Right cardiac atrium (tissue), 5 donors: Measurements from ENCODE around the gene SUCLA2. TPM values are rescaled to one million over a fixed set of nuclear protein-coding genes. Genes with fewer than 3 reads are reported as not detected.

Experiments used
- ATAC-seq, 2 donors: fragments of 200-7000 bp; cut with Tn5 transposase; one replicate each; pipeline versions ENCODE4 v1.8.0 to v1.9.1; 2020; ENCODE audit warnings: moderate library complexity in 2 of 2, mild to moderate bottlenecking in 1 of 2
- DNase-seq, 3 donors: peaks; one replicate each; pipeline ENCODE4 v3.0.0-alpha.2; 2020
- H3K27ac ChIP-seq: one replicate; pipeline ENCODE4 v1.5.1; 2013; ENCODE audit warnings: mild to moderate bottlenecking, low read length, control low read depth, moderate library complexity
- H3K27me3 ChIP-seq: one replicate; pipeline ENCODE4 v1.6.1; 2013; ENCODE audit not compliant: control insufficient read depth, insufficient read depth
- H3K4me1 ChIP-seq: one replicate; pipeline ENCODE4 v1.6.1; 2013; ENCODE audit warnings: low read length; ENCODE audit not compliant: control insufficient read depth, insufficient read depth
- H3K4me3 ChIP-seq: one replicate; pipeline ENCODE4 v1.5.1; 2013; ENCODE audit warnings: low read length, control low read depth
- H3K9me3 ChIP-seq: one replicate; pipeline ENCODE4 v1.6.1; 2013; ENCODE audit warnings: low read length; ENCODE audit not compliant: control insufficient read depth
- WGBS: extraction: QIAGEN DNeasy Blood & Tissue Kit; methylation state at CpG from one replicate; pipeline ENCODE4 v1.1.7; 2013; 5-methylcytosine and 5-hydroxymethylcytosine counted together
- intact Hi-C, 4 donors: fragments of 100-400 bp; cut with DNase I; formaldehyde crosslinking; loops; one replicate each; pipeline versions ENCODE4 v1.11.0 to v1.14.0; 2022 to 2023
- long read RNA-seq, 4 donors: library from polyadenylated mRNA; unstranded; transcript quantifications; one replicate each; pipeline ENCODE4 v2.0.0, GENCODE V29; 2020 to 2021
- polyA plus RNA-seq: library from polyadenylated mRNA; stranded (reverse); fragments of 200-250 nt; gene quantifications from one replicate; pipeline ENCODE4 v1.2.3, GENCODE V29; 2013
- total RNA-seq, 4 donors: library from RNA; stranded (reverse); fragmentation: NEBNext Ultra II Directional; extraction: Animal tissue kit (Norgen Biotek cat#: 25700); gene quantifications; one replicate each; pipeline ENCODE4 v1.2.1, GENCODE V29; 2021
- donor health status: healthy with polysubstance abuse.
- donor health status: DM: no; HTN: yes; CAD: no.
- donor health status: DM: no; HTN: no; CAD: no.
- donor health status: DM: no; HTN: yes; CAD: no; lungs with severe emphysema.
- donor health status: DM: yes; HTN: yes; CAD: no.

Gene SUCLA2
- total RNA-seq (100 to 1,000 TPM in 1 of 4 donors, 10 to 100 TPM in 3; 84.6 to 103 (median 95.2) TPM), polyA plus RNA-seq (74.6 TPM)
- long read RNA-seq, donor 1, transcript SUCLA2-219 (11 exons, 2,111 nt): major isoform, 485 of 511 reads
- long read RNA-seq, donor 1, partial matches to known transcripts: 3 of 511 reads
- long read RNA-seq, donor 1, other reads (novel, unspliced or antisense): 17 of 511 reads
- long read RNA-seq, donor 2, transcript SUCLA2-219 (11 exons, 2,111 nt): major isoform, 153 of 165 reads
- long read RNA-seq, donor 2, partial matches to known transcripts: 5 of 165 reads
- long read RNA-seq, donor 2, other reads (novel, unspliced or antisense): 6 of 165 reads
- long read RNA-seq, donor 3, transcript SUCLA2-219 (11 exons, 2,111 nt): major isoform, 1,003 of 1,082 reads
- long read RNA-seq, donor 3, partial matches to known transcripts: 18 of 1,082 reads
- long read RNA-seq, donor 3, other reads (novel, unspliced or antisense): 53 of 1,082 reads
- long read RNA-seq, donor 4, transcript SUCLA2-219 (11 exons, 2,111 nt): major isoform, 170 of 182 reads
- long read RNA-seq, donor 4, partial matches to known transcripts: 5 of 182 reads
- long read RNA-seq, donor 4, other reads (novel, unspliced or antisense): 5 of 182 reads

- ATAC-seq: peak; percentile 100
- WGBS: 6% methylated on average over 52 of the region's 52 CpGs
- peak; percentile 93 to 98 (median 97) for DNase-seq
- peak within 1 kb of the TSS; percentile 66 for H3K4me3 ChIP-seq
- intact Hi-C loops: no loop called here
- no peaks in the 10 kb centered on the region for H3K27me3 ChIP-seq
- no peaks in the 10 kb centered on the region for H3K9me3 ChIP-seq
- no peaks in the 10 kb centered on the region for H3K4me1 ChIP-seq
- H3K27ac ChIP-seq: peak within 1 kb of the TSS; percentile 38
Measured at GRCh38 chr13:48001114-48001881, at the start of gene SUCLA2. Gene SUCLA2, minus strand, starts transcription at chr13:48001273. Its CDS starts 4 bp downstream, at chr13:48001269.

- WGBS: 79% methylated on average over 3 of the region's 3 CpGs
- intact Hi-C loops: no loop called here
- H3K27ac ChIP-seq: no peak overlapping the region
- H3K27me3 ChIP-seq: no peaks in the 10 kb centered on the region
- H3K9me3 ChIP-seq: no peaks in the 10 kb centered on the region
- H3K4me3 ChIP-seq: no peak overlapping the region
- no peak for ATAC-seq
- DNase-seq: no peak
- no peaks in the 10 kb centered on the region for H3K4me1 ChIP-seq
Measured at GRCh38 chr13:48050550-48050949, 49.5 kb upstream of the SUCLA2 start.

DNA sequence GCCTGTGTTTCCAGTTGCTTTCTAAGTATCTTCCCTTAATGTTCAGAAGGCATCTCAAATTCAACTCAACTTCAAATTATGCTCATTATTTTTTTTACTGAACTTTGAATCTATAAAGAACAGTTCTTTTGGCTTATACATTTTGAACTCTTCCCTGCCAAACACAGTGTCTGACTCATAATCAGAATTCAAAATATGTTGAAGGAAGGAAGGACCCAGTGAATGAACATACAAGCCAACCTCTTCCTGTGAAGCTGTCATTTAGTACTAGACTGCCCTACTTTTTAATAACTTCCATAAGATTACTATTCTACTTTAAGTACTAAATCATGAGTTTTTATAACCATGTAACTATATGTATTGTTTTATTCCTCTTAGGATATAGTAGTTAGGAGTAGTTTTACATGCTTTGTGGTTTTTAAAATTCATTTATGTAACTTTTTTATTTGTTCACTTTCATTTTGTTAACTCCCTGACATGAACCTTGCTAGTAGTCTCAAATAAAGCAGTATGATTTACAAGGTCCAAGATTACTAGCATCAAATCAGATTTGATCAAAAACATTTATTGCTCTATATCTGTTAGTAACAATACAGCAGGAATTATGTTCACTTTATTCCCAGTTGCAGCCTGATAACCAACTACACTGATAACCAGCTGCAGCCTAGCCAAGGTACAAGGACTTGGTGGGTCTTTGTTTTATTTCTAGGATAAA lies 42.9 kb upstream of the SUCLA2 start:
- ATAC-seq (no peak), DNase-seq (no peak)
- Histone ChIP-seq H3K4me1 (no peaks in the 10 kb centered on the region), H3K27me3 (no peaks in the 10 kb centered on the region), H3K9me3 (no peaks in the 10 kb centered on the region), H3K4me3 (no peak overlapping the region), H3K27ac (no peak overlapping the region)
- intact Hi-C loops: no loop called here

GRCh38 chr13:48042894-48043293 lies 41.8 kb upstream of the SUCLA2 start:
- Histone ChIP-seq H3K27me3 (no peaks in the 10 kb centered on the region), H3K4me3 (no peak overlapping the region), H3K9me3 (no peaks in the 10 kb centered on the region), H3K4me1 (no peaks in the 10 kb centered on the region), H3K27ac (no peak overlapping the region)
- ATAC-seq (no peak), DNase-seq (no peak)
- intact Hi-C loops: no loop called here
- 98% methylated on average over 2 of the region's 2 CpGs for WGBS

DNA sequence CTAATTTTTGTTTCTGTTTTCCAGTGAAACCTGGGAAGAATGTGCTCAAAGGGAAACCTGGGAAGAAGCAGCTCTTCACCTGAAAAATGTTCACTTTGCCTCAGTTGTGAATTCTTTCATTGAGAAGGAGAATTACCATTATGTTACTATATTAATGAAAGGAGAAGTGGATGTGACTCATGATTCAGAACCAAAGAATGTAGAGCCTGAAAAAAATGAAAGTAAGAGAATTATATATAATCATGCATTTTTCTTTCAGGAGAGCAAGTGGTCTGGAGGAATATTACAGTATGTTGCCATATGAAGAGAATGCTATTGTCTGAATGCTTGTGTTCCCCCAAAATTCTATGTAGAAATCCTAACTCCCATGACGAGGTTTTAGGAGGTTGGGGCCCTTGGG lies 39.8 kb upstream of the SUCLA2 start:
- WGBS: 83% methylated on average over 1 of the region's 1 CpG
- no peaks in the 10 kb centered on the region for H3K27me3 ChIP-seq
- H3K9me3 ChIP-seq: no peaks in the 10 kb centered on the region
- DNase-seq (no peak), ATAC-seq (no peak)
- H3K4me1 ChIP-seq: no peaks in the 10 kb centered on the region
- no peak overlapping the region for H3K4me3 ChIP-seq
- intact Hi-C loops: no loop called here
- no peak overlapping the region for H3K27ac ChIP-seq

GRCh38 chr13:48040049-48040448 lies 39.0 kb upstream of the SUCLA2 start:
- Histone ChIP-seq H3K27ac (no peak overlapping the region), H3K27me3 (no peaks in the 10 kb centered on the region), H3K4me1 (no peaks in the 10 kb centered on the region), H3K4me3 (no peak overlapping the region), H3K9me3 (no peaks in the 10 kb centered on the region)
- intact Hi-C loops: no loop called here
- DNase-seq (no peak), ATAC-seq (no peak)

DNA sequence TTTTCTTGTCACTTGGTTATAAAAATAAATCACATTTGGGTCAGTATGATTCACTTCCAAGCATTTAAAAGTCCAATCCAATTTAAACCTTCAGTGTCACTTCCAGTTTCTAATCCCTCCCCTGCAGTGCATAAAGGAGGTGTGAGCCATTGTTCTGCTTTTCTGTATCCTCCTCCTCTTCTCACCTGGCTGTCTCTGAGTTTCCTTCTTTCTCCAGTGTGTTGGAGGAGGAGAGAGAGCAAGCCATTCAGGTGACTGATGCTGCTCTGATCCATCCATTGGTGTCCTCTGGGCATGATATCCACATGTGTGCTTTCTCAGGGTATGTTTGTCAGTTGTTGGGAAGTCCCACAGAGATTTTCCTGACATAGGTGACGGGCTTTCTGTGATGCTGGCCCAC lies 37.7 kb upstream of the SUCLA2 start:
- DNase-seq (no peak), ATAC-seq (no peak)
- Histone ChIP-seq H3K27me3 (no peaks in the 10 kb centered on the region), H3K4me3 (no peak overlapping the region), H3K9me3 (no peaks in the 10 kb centered on the region), H3K4me1 (no peaks in the 10 kb centered on the region), H3K27ac (peak overlapping the region; percentile 13)
- WGBS: 100% methylated on average over 1 of the region's 1 CpG
- intact Hi-C loops: no loop called here

DNA sequence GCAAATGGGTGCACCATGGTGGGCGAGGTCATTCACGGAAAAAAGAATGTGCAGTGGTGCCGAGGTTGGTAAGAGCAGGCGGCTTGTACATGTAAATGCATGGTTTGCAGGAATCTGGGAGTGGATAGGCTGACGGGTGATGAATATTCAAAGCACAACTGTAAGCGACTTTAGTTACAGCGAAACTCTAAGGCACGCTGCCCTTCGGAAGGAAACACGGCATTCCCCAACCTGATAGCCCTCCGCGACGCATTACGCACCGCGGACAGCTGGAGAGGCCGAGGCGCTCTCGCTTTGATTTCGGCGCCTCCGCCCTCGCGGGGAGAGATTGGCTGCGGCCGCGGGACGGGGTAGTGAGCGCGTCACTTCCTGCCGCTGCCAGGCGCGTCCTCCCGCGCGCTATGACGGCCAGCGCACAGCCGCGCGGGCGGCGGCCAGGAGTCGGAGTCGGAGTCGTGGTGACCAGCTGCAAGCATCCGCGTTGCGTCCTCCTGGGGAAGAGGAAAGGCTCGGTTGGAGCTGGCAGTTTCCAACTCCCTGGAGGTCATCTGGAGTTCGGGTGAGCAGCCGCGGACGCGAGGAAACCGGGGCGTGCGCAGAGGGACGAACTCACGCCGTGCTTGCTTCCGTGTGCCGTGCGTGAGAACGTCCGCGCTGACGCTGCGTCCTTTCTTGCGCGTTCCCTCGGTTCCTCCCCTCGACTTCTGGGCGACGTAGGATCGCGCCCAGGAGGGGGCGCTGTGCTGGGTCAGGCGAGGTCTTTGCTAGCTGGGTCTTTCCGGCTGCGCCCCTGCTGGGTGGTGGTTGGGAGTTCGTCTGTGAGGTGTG lies 36.5 kb upstream of the SUCLA2 start, which contains the start of gene NUDT15:
NUDT15 (plus strand) TSS at position 381 of the 828 bp plus-strand sequence; CDS start at position 402, 21 bp downstream.
- Histone ChIP-seq H3K9me3 (no peaks in the 10 kb centered on the region), H3K4me1 (no peaks in the 10 kb centered on the region), H3K4me3 (peak within 1 kb of the TSS; percentile 57), H3K27me3 (no peaks in the 10 kb centered on the region), H3K27ac (peak within 1 kb of the TSS; percentile 95)
- ATAC-seq (peak; percentile 99), DNase-seq (peak; percentile 96 to 98 (median 98))
- intact Hi-C loops: no loop called here
- WGBS: under 1% methylated on average over 82 of the region's 82 CpGs

- WGBS: 73% methylated on average over 2 of the region's 2 CpGs
- intact Hi-C loops: no loop called here
- Histone ChIP-seq H3K27me3 (no peaks in the 10 kb centered on the region), H3K4me3 (no peak overlapping the region), H3K9me3 (no peaks in the 10 kb centered on the region), H3K4me1 (no peaks in the 10 kb centered on the region), H3K27ac (no peak overlapping the region)
- ATAC-seq: no peak
- no peak for DNase-seq
Measured at GRCh38 chr13:48029859-48030258, 28.8 kb upstream of the SUCLA2 start.

GRCh38 chr13:48028066-48028465 lies 27.0 kb upstream of the SUCLA2 start:
- ATAC-seq (no peak), DNase-seq (no peak)
- intact Hi-C loops: no loop called here
- Histone ChIP-seq H3K4me3 (no peak overlapping the region), H3K27ac (no peak overlapping the region), H3K4me1 (no peaks in the 10 kb centered on the region), H3K27me3 (no peaks in the 10 kb centered on the region), H3K9me3 (no peaks in the 10 kb centered on the region)
